Prostate gland (tissue), 2 donors: ENCODE results near the gene KRT6B. TPM values are rescaled to one million over a fixed set of nuclear protein-coding genes. Genes with fewer than 3 reads are reported as not detected.

ENCODE experiments used
- DNase-seq: peaks from one replicate; pipeline ENCODE4 v3.0.0-alpha.2; 2019; ENCODE audit warnings: low spot score
- H3K27ac ChIP-seq, 2 donors: fragments of 200-600 bp; sonication (generic); 2 replicates each; pipeline ENCODE4 v1.5.1; 2017 to 2019
- H3K27me3 ChIP-seq: fragments of 200-600 bp; sonication (generic); replicated peaks from 2 replicates; pipeline ENCODE4 v1.5.1; 2019; ENCODE audit not compliant: insufficient read depth
- H3K36me3 ChIP-seq, 2 donors: fragments of 200-600 bp; sonication (generic); 1 replicate in 1 of 2; 2 replicates in 1 of 2; pipeline versions ENCODE4 v1.5.1 to v1.8.1; 2017 to 2019
- H3K4me1 ChIP-seq: fragments of 200-600 bp; sonication (generic); replicated peaks from 2 replicates; pipeline ENCODE4 v1.5.1; 2019
- H3K4me3 ChIP-seq, 2 donors: fragments of 200-600 bp; sonication (generic); 2 replicates each; pipeline ENCODE4 v1.5.1; 2017 to 2019
- H3K9me3 ChIP-seq: fragments of 200-600 bp; sonication (generic); 2 replicates; pipeline ENCODE4 v1.5.1; 2017
- POLR2A ChIP-seq: fragments of 450-650 bp; IDR thresholded peaks from one replicate; pipeline ENCODE4 v1.6.1; 2016; ENCODE audit warnings: antibody characterized with exemption, mild to moderate bottlenecking
- POLR2AphosphoS5 ChIP-seq: sonication (generic); formaldehyde crosslinking; IDR thresholded peaks from one replicate; pipeline ENCODE4 v1.6.1; 2017; ENCODE audit warnings: antibody characterized with exemption
- WGBS: methylation state at CpG from one replicate; pipeline ENCODE4 v1.1.5; 2018; 5-methylcytosine and 5-hydroxymethylcytosine counted together
- intact Hi-C: fragments of 100-400 bp; cut with DNase I; formaldehyde crosslinking; loops from one replicate; pipeline ENCODE4 v1.14.2; 2022
- total RNA-seq, 2 donors: library from RNA; depleted of rRNA; stranded (reverse); fragments of >200 nt; gene quantifications; one replicate each; pipeline ENCODE4 v1.1.0, GENCODE V29; 2016
- TF ChIP-seq, protein P1 (sequence below), 4 experiments: fragments of 200-600 bp in 2 of 4; fragments of 450-650 bp in 2 of 4; sonication (generic) in 2 of 4; IDR thresholded peaks; 1 replicate in 3 of 4; 2 replicates in 1 of 4; pipeline ENCODE4 v1.5.1; 2016 to 2019; ENCODE audit warnings: antibody characterized with exemption in 4 of 4, mild to moderate bottlenecking in 2 of 4, moderate library complexity in 2 of 4

KRT6B gene
- total RNA-seq, 2 donors from 2014 or later, result 0.40 to 0.87 TPM

DNA sequence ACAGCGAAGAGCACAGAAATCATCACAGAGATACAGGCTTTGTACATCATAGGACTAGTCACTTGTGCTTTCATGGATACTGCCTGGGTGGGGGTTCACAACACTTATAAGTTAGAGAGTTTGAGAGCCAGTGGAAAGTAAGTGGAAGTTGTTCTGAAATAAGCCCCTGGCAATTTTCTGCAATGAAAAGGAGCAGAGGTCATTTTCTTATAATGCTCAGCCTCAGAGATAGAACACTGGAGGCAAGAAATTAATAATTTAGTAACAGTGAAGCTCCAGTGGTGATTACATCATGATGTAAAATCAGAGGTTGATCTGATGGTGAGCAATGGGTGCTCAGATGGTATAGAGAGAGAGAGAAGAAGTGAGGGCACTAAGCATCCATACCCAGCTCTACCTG, 35.3 kb upstream of the KRT6B start:
- no peak for DNase-seq
- H3K4me1 ChIP-seq, result no peaks in the 10 kb centered on the region
- H3K9me3 ChIP-seq, result no peaks in the 10 kb centered on the region
- intact Hi-C loops, result no loop called here
- TF ChIP-seq POLR2AphosphoS5 (no peak), POLR2A (no peak)
- TF ChIP-seq, protein P1, sequence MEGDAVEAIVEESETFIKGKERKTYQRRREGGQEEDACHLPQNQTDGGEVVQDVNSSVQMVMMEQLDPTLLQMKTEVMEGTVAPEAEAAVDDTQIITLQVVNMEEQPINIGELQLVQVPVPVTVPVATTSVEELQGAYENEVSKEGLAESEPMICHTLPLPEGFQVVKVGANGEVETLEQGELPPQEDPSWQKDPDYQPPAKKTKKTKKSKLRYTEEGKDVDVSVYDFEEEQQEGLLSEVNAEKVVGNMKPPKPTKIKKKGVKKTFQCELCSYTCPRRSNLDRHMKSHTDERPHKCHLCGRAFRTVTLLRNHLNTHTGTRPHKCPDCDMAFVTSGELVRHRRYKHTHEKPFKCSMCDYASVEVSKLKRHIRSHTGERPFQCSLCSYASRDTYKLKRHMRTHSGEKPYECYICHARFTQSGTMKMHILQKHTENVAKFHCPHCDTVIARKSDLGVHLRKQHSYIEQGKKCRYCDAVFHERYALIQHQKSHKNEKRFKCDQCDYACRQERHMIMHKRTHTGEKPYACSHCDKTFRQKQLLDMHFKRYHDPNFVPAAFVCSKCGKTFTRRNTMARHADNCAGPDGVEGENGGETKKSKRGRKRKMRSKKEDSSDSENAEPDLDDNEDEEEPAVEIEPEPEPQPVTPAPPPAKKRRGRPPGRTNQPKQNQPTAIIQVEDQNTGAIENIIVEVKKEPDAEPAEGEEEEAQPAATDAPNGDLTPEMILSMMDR (IDR thresholded peaks at IDR 0.05), result no peak
- 38% methylated on average over 1 of the region's 1 CpG for WGBS
- no peak overlapping the region for H3K4me3 ChIP-seq
- H3K36me3 ChIP-seq, result no peaks in the 10 kb centered on the region
- H3K27ac ChIP-seq, result no peak overlapping the region
- H3K27me3 ChIP-seq, result no peaks in the 10 kb centered on the region

DNA sequence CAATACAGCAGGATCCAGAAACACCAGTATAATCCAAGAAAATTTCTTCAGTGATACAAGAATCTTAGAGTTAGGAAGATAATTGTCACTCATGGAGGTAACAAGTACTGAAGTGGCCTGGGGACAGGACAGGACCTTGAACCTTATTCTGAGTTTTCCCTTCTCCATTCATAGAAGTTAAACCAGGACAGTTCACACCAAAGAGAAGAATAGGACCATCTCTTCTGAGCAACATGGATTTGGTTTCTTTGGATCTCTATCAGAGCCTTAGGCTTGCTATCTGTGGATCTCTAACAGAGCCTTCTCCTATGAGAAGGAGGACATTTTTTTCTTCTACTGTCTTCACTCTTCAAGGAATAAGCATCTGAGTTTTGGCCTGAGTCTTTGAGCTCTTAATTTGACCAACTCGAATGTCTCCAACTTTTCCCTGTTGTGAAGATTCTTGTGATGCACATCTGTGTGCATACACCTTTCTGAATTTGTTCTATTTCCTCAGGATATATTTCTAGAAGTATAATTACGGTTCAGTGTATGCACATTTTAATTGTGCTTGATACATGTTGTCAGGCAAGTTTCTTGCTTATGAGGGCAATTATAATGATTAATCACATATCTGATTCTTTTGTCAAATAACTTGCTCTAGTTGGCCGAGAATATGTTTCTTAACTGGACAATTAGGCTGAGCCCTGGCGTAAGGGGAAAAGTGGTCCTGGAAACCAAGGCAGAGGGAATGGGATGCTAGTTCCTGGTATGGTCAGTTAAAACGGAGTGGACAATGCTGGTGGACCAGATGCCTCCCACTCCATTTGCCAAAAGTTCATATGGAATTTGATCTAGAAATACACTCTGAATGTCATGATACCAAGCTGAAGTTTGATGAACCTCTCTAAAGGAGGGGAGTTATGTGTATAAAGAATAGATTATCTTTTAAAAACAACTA, 34.5 kb upstream of the KRT6B start:
- Histone ChIP-seq H3K36me3 (no peaks in the 10 kb centered on the region), H3K9me3 (no peaks in the 10 kb centered on the region), H3K4me1 (no peaks in the 10 kb centered on the region), H3K27ac (no peak overlapping the region), H3K27me3 (no peaks in the 10 kb centered on the region), H3K4me3 (no peak overlapping the region)
- no peak for DNase-seq
- 79% methylated on average over 5 of the region's 5 CpGs for WGBS
- no peak for TF ChIP-seq POLR2AphosphoS5
- TF ChIP-seq, protein P1 (IDR thresholded peaks at IDR 0.05), result no peak
- no peak for TF ChIP-seq POLR2A
- intact Hi-C loops, result no loop called here

DNA sequence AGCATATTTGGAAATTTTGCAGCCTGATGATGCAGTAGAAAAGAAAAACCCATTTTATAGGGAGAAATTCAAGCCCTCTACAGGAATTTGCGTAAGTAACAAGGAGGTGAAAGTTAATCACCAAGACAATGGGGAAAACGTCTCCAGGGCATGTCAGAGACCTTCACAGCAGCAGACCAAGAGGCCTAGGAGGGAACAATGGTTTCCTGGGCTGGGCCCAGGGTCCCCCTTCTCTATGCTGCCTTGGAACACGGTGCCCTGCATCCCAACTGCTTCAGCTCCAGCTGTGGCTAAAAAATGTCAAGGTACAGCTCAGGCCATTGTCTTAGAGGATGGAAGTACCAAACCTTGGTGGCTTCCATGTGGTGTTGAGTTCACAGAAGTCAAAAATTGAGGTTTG, 28.1 kb upstream of the KRT6B start:
- intact Hi-C loops, result no loop called here
- DNase-seq, result no peak
- Histone ChIP-seq H3K4me1 (no peaks in the 10 kb centered on the region), H3K36me3 (no peaks in the 10 kb centered on the region), H3K4me3 (no peak overlapping the region), H3K27me3 (no peaks in the 10 kb centered on the region), H3K9me3 (no peaks in the 10 kb centered on the region), H3K27ac (no peak overlapping the region)
- no peak for TF ChIP-seq POLR2A
- TF ChIP-seq POLR2AphosphoS5, result no peak
- TF ChIP-seq, protein P1 (IDR thresholded peaks at IDR 0.05), result no peak
- WGBS, result 53% methylated on average over 3 of the region's 3 CpGs

- DNase-seq, result no peak
- Histone ChIP-seq H3K36me3 (no peaks in the 10 kb centered on the region), H3K4me3 (no peak overlapping the region), H3K9me3 (no peaks in the 10 kb centered on the region), H3K27me3 (no peaks in the 10 kb centered on the region), H3K4me1 (no peaks in the 10 kb centered on the region), H3K27ac (no peak overlapping the region)
- intact Hi-C loops, result no loop called here
- 63% methylated on average over 2 of the region's 2 CpGs for WGBS
- TF ChIP-seq, protein P1 (IDR thresholded peaks at IDR 0.05), result no peak
- no peak for TF ChIP-seq POLR2AphosphoS5
Measured at GRCh38 chr12:52477651-52478050, 25.7 kb upstream of the KRT6B start.

DNA sequence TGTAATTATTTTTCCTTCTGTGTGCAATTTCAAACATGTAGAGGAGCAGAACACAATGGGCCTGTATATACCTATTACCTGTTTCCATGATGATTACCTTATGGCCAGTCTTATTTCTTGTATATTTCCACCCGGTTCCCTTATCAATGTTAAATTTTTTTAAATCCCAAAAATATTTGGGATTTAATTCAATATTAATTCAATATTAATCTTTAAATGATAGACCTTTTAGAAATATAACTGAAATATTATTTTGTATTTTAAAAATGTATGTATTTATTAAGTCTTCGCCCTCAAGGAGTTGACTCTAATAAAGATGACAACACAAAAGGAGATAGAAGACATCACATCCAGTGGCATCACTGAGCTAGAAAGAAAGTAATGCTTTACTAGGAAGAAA, 22.3 kb upstream of the KRT6B start:
- Histone ChIP-seq H3K9me3 (no peaks in the 10 kb centered on the region), H3K27ac (no peak overlapping the region), H3K4me1 (no peaks in the 10 kb centered on the region), H3K27me3 (no peaks in the 10 kb centered on the region), H3K36me3 (no peaks in the 10 kb centered on the region), H3K4me3 (no peak overlapping the region)
- 95% methylated on average over 2 of the region's 2 CpGs for WGBS
- intact Hi-C loops, result no loop called here
- TF ChIP-seq POLR2AphosphoS5, result no peak
- no peak for DNase-seq
